PC-3 (cell line): ENCODE results near the gene TMSB4X. TPM values are rescaled to one million over a fixed set of nuclear protein-coding genes. Genes with fewer than 3 reads are reported as not detected.

Experiments used
- ATAC-seq: fragments of 200-7000 bp; cut with Tn5 transposase; 2 replicates; pipeline ENCODE4 v1.9.1; 2020; ENCODE audit warnings: mild to moderate bottlenecking, moderate library complexity
- BruUV-seq: library from RNA; stranded (reverse); fragments of 400-500 nt; replicated peaks from 2 replicates; lab custom pipeline; 2021; lab: Mats Ljungman, UMichigan
- CTCF ChIA-PET: fragments of 300-600 bp; sonication (Branson Sonifier 250); formaldehyde crosslinking; loops from one replicate; lab custom pipeline; 2022; ENCODE audit warnings: antibody characterized with exemption; lab: Charles Lee
- POLR2A ChIA-PET: fragments of 300-600 bp; sonication (Branson Sonifier 250); formaldehyde crosslinking; loops from one replicate; lab custom pipeline; 2022; ENCODE audit warnings: antibody characterized with exemption; ENCODE audit not compliant: unreplicated experiment; lab: Charles Lee
- DNase-seq: peaks from one replicate; pipeline ENCODE4 v3.0.0-alpha.2; 2015
- H2AFZ ChIP-seq: fragments of 300-600 bp; sonication (generic); 2 replicates; pipeline ENCODE4 v1.6.0; 2016; ENCODE audit warnings: antibody characterized with exemption, low read length
- H3F3A ChIP-seq: fragments of 300-600 bp; sonication (generic); one replicate; pipeline ENCODE4 v1.6.0; 2017; ENCODE audit warnings: antibody characterized with exemption, low read length, control low read depth, mild to moderate bottlenecking; ENCODE audit not compliant: unreplicated experiment
- H3K27ac ChIP-seq: fragments of 300-600 bp; sonication (generic); 2 replicates; pipeline ENCODE4 v1.5.1; 2016; ENCODE audit warnings: mild to moderate bottlenecking, low read length
- H3K27me3 ChIP-seq: fragments of 300-600 bp; sonication (generic); 2 replicates; pipeline ENCODE4 v1.6.1; 2016; ENCODE audit warnings: low read length, mixed read lengths
- H3K36me3 ChIP-seq: fragments of 300-600 bp; sonication (generic); 2 replicates; pipeline ENCODE4 v1.6.1; 2016; ENCODE audit warnings: low read depth, mixed run types, low read length, mixed read lengths
- H3K4me1 ChIP-seq: fragments of 300-600 bp; sonication (generic); 2 replicates; pipeline ENCODE4 v1.5.1; 2016; ENCODE audit warnings: low read length; ENCODE audit not compliant: insufficient read depth
- H3K4me2 ChIP-seq: fragments of 300-600 bp; sonication (generic); 2 replicates; pipeline ENCODE4 v1.6.0; 2016; ENCODE audit warnings: low read length
- H3K4me3 ChIP-seq: fragments of 300-600 bp; sonication (generic); 2 replicates; pipeline ENCODE4 v1.5.1; 2016; ENCODE audit warnings: mild to moderate bottlenecking, low read length, mixed read lengths
- H3K79me2 ChIP-seq: fragments of 300-600 bp; sonication (generic); 2 replicates; pipeline ENCODE4 v1.6.1; 2017; ENCODE audit warnings: low read length, mixed read lengths
- H3K9ac ChIP-seq: fragments of 300-600 bp; sonication (generic); 2 replicates; pipeline ENCODE4 v1.6.0; 2016; ENCODE audit warnings: mild to moderate bottlenecking, low read length
- H3K9me2 ChIP-seq: fragments of 300-600 bp; sonication (generic); replicated peaks from 2 replicates; pipeline ENCODE4 v1.6.1; 2016; ENCODE audit warnings: mixed run types, low read length, mixed read lengths
- H3K9me3 ChIP-seq: fragments of 300-600 bp; sonication (generic); 2 replicates; pipeline ENCODE4 v1.6.1; 2016; ENCODE audit warnings: low read length, mixed read lengths
- H4K20me1 ChIP-seq: fragments of 300-600 bp; sonication (generic); 2 replicates; pipeline ENCODE4 v1.6.1; 2016; ENCODE audit warnings: low read length, mixed read lengths
- EZH2 ChIP-seq: fragments of 300-600 bp; sonication (generic); IDR thresholded peaks from one replicate; pipeline ENCODE4 v1.6.1; 2017; ENCODE audit warnings: antibody characterized with exemption, mild to moderate bottlenecking, low read length; ENCODE audit not compliant: unreplicated experiment
- EZH2phosphoT487 ChIP-seq: fragments of 300-600 bp; sonication (generic); IDR thresholded peaks from 2 replicates; pipeline ENCODE4 v1.6.1; 2018; ENCODE audit warnings: mild to moderate bottlenecking, antibody characterized with exemption, low read length, borderline replicate concordance
- intact Hi-C: fragments of 100-400 bp; cut with micrococcal nuclease; formaldehyde crosslinking; loops from 2 replicates; pipeline ENCODE4 v1.9.0; 2023
- total RNA-seq: library from RNA; depleted of rRNA; stranded (reverse); fragments of >200 nt; gene quantifications from 2 replicates; pipeline ENCODE4 v1.2.3, GENCODE V29; 2014
- TF ChIP-seq, protein P1 (sequence below): fragments of 300-600 bp; sonication (generic); conservative IDR thresholded peaks from 2 replicates; pipeline ENCODE4 v1.5.1; 2017; ENCODE audit warnings: antibody characterized with exemption, low read depth, mild to moderate bottlenecking, low read length

Gene TMSB4X
- total RNA-seq, 1 experiment from 2014 or later: 2,159 TPM

- Histone ChIP-seq H3K79me2 (no peaks in the 10 kb centered on the region), H3K9me3 (no peaks in the 10 kb centered on the region), H4K20me1 (no peaks in the 10 kb centered on the region), H3F3A (no peaks in the 10 kb centered on the region), H3K27me3 (no peaks in the 10 kb centered on the region), H3K4me1 (no peaks in the 10 kb centered on the region), H3K9ac (no peak overlapping the region), H2AFZ (no peak overlapping the region), H3K9me2 (no peaks in the 10 kb centered on the region), H3K4me2 (no peak overlapping the region), H3K36me3 (no peaks in the 10 kb centered on the region), H3K4me3 (no peak overlapping the region), H3K27ac (no peak overlapping the region)
- ChIA-PET POLR2A (no interaction called here), CTCF (no interaction called here)
- no TSS peak for BruUV-seq
- TF ChIP-seq, protein P1, sequence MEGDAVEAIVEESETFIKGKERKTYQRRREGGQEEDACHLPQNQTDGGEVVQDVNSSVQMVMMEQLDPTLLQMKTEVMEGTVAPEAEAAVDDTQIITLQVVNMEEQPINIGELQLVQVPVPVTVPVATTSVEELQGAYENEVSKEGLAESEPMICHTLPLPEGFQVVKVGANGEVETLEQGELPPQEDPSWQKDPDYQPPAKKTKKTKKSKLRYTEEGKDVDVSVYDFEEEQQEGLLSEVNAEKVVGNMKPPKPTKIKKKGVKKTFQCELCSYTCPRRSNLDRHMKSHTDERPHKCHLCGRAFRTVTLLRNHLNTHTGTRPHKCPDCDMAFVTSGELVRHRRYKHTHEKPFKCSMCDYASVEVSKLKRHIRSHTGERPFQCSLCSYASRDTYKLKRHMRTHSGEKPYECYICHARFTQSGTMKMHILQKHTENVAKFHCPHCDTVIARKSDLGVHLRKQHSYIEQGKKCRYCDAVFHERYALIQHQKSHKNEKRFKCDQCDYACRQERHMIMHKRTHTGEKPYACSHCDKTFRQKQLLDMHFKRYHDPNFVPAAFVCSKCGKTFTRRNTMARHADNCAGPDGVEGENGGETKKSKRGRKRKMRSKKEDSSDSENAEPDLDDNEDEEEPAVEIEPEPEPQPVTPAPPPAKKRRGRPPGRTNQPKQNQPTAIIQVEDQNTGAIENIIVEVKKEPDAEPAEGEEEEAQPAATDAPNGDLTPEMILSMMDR: no peak
- TF ChIP-seq EZH2phosphoT487 (no peak), EZH2 (no peak)
- intact Hi-C loops: no loop called here
- ATAC-seq: no peak
- DNase-seq: no peak
These were observed 9.6 kb upstream of the TMSB4X start for GRCh38 chrX:12965131-12965940.

GRCh38 chrX:12966151-12966550, 8.8 kb upstream of the TMSB4X start:
- Histone ChIP-seq H3F3A (no peaks in the 10 kb centered on the region), H3K9me3 (no peaks in the 10 kb centered on the region), H2AFZ (no peak overlapping the region), H3K9me2 (no peaks in the 10 kb centered on the region), H3K27me3 (no peaks in the 10 kb centered on the region), H3K79me2 (no peaks in the 10 kb centered on the region), H3K4me1 (peaks cover 5% of the 10 kb centered on the region; the same call in 1 of the 2 replicates), H3K4me3 (no peak overlapping the region), H3K27ac (no peak overlapping the region), H4K20me1 (no peaks in the 10 kb centered on the region), H3K4me2 (no peak overlapping the region), H3K36me3 (no peaks in the 10 kb centered on the region), H3K9ac (no peak overlapping the region)
- TF ChIP-seq, protein P1: no peak
- no peak for TF ChIP-seq EZH2phosphoT487
- no peak for TF ChIP-seq EZH2
- ATAC-seq: no peak
- BruUV-seq: no TSS peak
- no peak for DNase-seq
- ChIA-PET POLR2A (no interaction called here), CTCF (no interaction called here)
- intact Hi-C loops: no loop called here
